K562 (cell line): ENCODE data around the gene FCER2. TPM values are rescaled to one million over a fixed set of nuclear protein-coding genes. Genes with fewer than 3 reads are reported as not detected.

Experiments
- ATAC-seq: fragments of 200-7000 bp; cut with Tn5 transposase; 3 replicates; pipeline ENCODE4 v1.9.1; 2020; ENCODE audit warnings: moderate library complexity
- BruUV-seq: library from RNA; stranded (reverse); fragments of 400-500 nt; replicated peaks from 2 replicates; lab custom pipeline; 2021; lab: Mats Ljungman, UMichigan
- CTCF ChIA-PET: fragments of 300-600 bp; formaldehyde crosslinking; extraction: SDS; loops from one replicate; lab custom pipeline; 2021; ENCODE audit warnings: low intra/inter-chr PET ratio; lab: Yijun Ruan, JAX
- POLR2A ChIA-PET: fragments of 300-600, 350-650 bp; sonication (Branson Sonifier 250); formaldehyde crosslinking; extraction: SDS; loops from one replicate; lab custom pipeline; 2021; ENCODE audit warnings: antibody characterized with exemption, inconsistent platforms; lab: Yijun Ruan, JAX
- DNase-seq, 4 experiments: peaks; one replicate each; pipeline versions ENCODE4 v3.0.0 to v3.0.0-alpha.2; 2011 to 2018; ENCODE audit warnings: low spot score in 3 of 4, mixed read lengths in 3 of 4; ENCODE audit errors: extremely low read depth in 1 of 4
- FAIRE-seq: peaks from 2 replicates; lab custom pipeline; 2011; peaks lifted over from hg19 to GRCh38; lab: Jason Lieb, UNC
- H2AFZ ChIP-seq: 2 replicates; pipeline ENCODE4 v1.6.0; 2011; ENCODE audit warnings: low read depth, low read length, control low read depth, inconsistent platforms
- H3K27ac ChIP-seq: fragments of 200-600 bp; 3 replicates; pipeline ENCODE4 v1.8.0; 2011; ENCODE audit warnings: low read depth, mild to moderate bottlenecking, control low read depth, inconsistent platforms, low read length, moderate library complexity, mixed read lengths; ENCODE audit errors: extremely low read depth
- H3K27me3 ChIP-seq, 2 experiments: fragments of 300-600 bp in 1 of 2; 2 replicates in 1 of 2; 3 replicates in 1 of 2; pipeline versions ENCODE4 v1.6.0 to v1.8.0; 2011; ENCODE audit warnings: inconsistent platforms in 2 of 2, low read length in 2 of 2, mild to moderate bottlenecking in 1 of 2, mixed read lengths in 1 of 2, moderate library complexity in 1 of 2; ENCODE audit not compliant: control insufficient read depth in 2 of 2, insufficient read depth in 2 of 2
- H3K36me3 ChIP-seq: fragments of 300-600 bp; 3 replicates; pipeline ENCODE4 v1.8.0; 2011; ENCODE audit warnings: mild to moderate bottlenecking, low read length, inconsistent platforms; ENCODE audit not compliant: control insufficient read depth, insufficient read depth
- H3K4me1 ChIP-seq, 2 experiments: fragments of 200-600 bp in 1 of 2; replicated peaks in 1 of 2; 2 replicates in 1 of 2; 3 replicates in 1 of 2; pipeline versions ENCODE4 v1.5.1 to v1.8.0; 2011; ENCODE audit warnings: inconsistent platforms in 2 of 2, low read length in 2 of 2, mild to moderate bottlenecking in 1 of 2, mixed read lengths in 1 of 2, moderate library complexity in 1 of 2; ENCODE audit not compliant: control insufficient read depth in 2 of 2, insufficient read depth in 2 of 2
- H3K4me2 ChIP-seq: 2 replicates; pipeline ENCODE4 v1.6.1; 2011; ENCODE audit warnings: low read length, control low read depth, inconsistent platforms, mixed read lengths; ENCODE audit not compliant: insufficient read depth
- H3K4me3 ChIP-seq: fragments of 200-600 bp; sonication (generic), shearing (Covaris generic); 2 replicates; pipeline ENCODE4 v1.5.1; 2016; ENCODE audit warnings: control low read depth, inconsistent platforms
- H3K79me2 ChIP-seq: fragments of 200-600 bp; 3 replicates; pipeline ENCODE4 v1.8.0; 2011; ENCODE audit warnings: low read length, inconsistent platforms; ENCODE audit not compliant: control insufficient read depth, insufficient read depth
- H3K9ac ChIP-seq, 2 experiments: 2 replicates each; pipeline versions ENCODE4 v1.6.0 to v1.6.1; 2011; ENCODE audit warnings: low read depth in 2 of 2, low read length in 2 of 2, control low read depth in 1 of 2, inconsistent platforms in 1 of 2, mild to moderate bottlenecking in 1 of 2, mixed read lengths in 1 of 2; ENCODE audit not compliant: insufficient read depth in 1 of 2
- H3K9me1 ChIP-seq: one replicate; pipeline ENCODE4 v1.6.0; 2011; ENCODE audit warnings: inconsistent platforms, mild to moderate bottlenecking, low read length, moderate library complexity; ENCODE audit not compliant: control insufficient read depth, insufficient read depth
- H3K9me3 ChIP-seq: replicated peaks from 2 replicates; pipeline ENCODE4 v1.5.1; 2011; ENCODE audit warnings: low read depth, low read length, inconsistent platforms; ENCODE audit not compliant: control insufficient read depth, insufficient read depth
- H4K20me1 ChIP-seq: replicated peaks from 2 replicates; pipeline ENCODE4 v1.6.1; 2011; ENCODE audit warnings: low read length, inconsistent platforms, mixed read lengths; ENCODE audit not compliant: control insufficient read depth, insufficient read depth
- ARNT ChIP-seq, 2 experiments: fragments of 450-650 bp; IDR thresholded peaks; 2 replicates each; pipeline ENCODE4 v1.6.1; 2016; ENCODE audit warnings: mild to moderate bottlenecking in 1 of 2
- C11orf30 ChIP-seq: fragments of 450-650 bp; IDR thresholded peaks from 2 replicates; pipeline ENCODE4 v1.6.1; 2016; ENCODE audit warnings: low read depth, mild to moderate bottlenecking
- CC2D1A ChIP-seq: fragments of 450-650 bp; IDR thresholded peaks from 2 replicates; pipeline ENCODE4 v1.6.1; 2017; ENCODE audit warnings: mild to moderate bottlenecking
- CXXC5 ChIP-seq: fragments of 250-450 bp; sonication (Bioruptor Pico); IDR thresholded peaks from 2 replicates; pipeline ENCODE4 v1.8.0; 2022; ENCODE audit warnings: inconsistent platforms, mild to moderate bottlenecking, moderate library complexity
- STAT5A ChIP-seq: IDR thresholded peaks from 2 replicates; pipeline ENCODE4 v1.6.1; 2012; ENCODE audit warnings: low read length, inconsistent platforms, borderline replicate concordance
- STAT5B ChIP-seq: fragments of 250-450 bp; sonication (Bioruptor Pico); IDR thresholded peaks from 2 replicates; pipeline ENCODE4 v1.8.0; 2021; ENCODE audit warnings: mild to moderate bottlenecking, inconsistent platforms
- ZFP30 ChIP-seq: fragments of 250-450 bp; sonication (Bioruptor Pico); IDR thresholded peaks from 2 replicates; pipeline ENCODE4 v1.8.0; 2022; ENCODE audit warnings: moderate library complexity, mild to moderate bottlenecking, inconsistent platforms, borderline replicate concordance
- WGBS: fragments of 100-300 bp; shearing (Covaris generic); methylation state at CpG from one replicate; pipeline ENCODE4 v1.1.6; 2016; ENCODE audit warnings: low coverage, mixed read lengths; ENCODE audit not compliant: insufficient coverage; ENCODE audit errors: missing lambda C conversion rate; 5-methylcytosine and 5-hydroxymethylcytosine counted together
- in situ Hi-C: fragments of 300-500 bp; cut with MboI; formaldehyde crosslinking; loops from 4 replicates; pipeline ENCODE4 v1.15.0; 2018; ENCODE audit warnings: inconsistent platforms, mixed read lengths
- intact Hi-C: fragments of 100-400 bp; cut with micrococcal nuclease; formaldehyde crosslinking; loops from 2 replicates; pipeline ENCODE4 v1.14.2; 2022
- polyA plus RNA-seq, 8 experiments: library from polyadenylated mRNA; depleted of rRNA in 4 of 8; stranded (reverse) in 5 of 8; unstranded in 3 of 8; fragments of >200 nt; fragmentation: Nextera tagmentation in 2 of 8; fragmentation: Illumina TruSeq in 1 of 8; extraction: Ambion mirVana in 2 of 8; extraction: Trizol in 1 of 8; gene quantifications; 2 replicates each; pipeline versions ENCODE4 v1.2.1 to v1.2.3, GENCODE V29; 2011 to 2014; ENCODE audit warnings: inconsistent platforms in 1 of 8, missing spikeins in 1 of 8
- total RNA-seq, 7 experiments: library from RNA; depleted of rRNA in 6 of 7; stranded (reverse); fragments of >200 nt in 6 of 7; fragmentation: Illumina TruSeq in 2 of 7; extraction: Trizol in 2 of 7; gene quantifications; 2 replicates each; pipeline versions ENCODE4 v1.2.1 to v1.2.3, GENCODE V29; 2011 to 2021; ENCODE audit warnings: low replicate concordance in 1 of 7
- TF ChIP-seq, protein P1 (sequence below): fragments of 150-350 bp; IDR thresholded peaks from 2 replicates; pipeline ENCODE4 v1.6.1; 2014; ENCODE audit warnings: low read depth, mild to moderate bottlenecking, low read length, borderline replicate concordance
- TF ChIP-seq, protein P2 (sequence below): fragments of 450-650 bp; IDR thresholded peaks from 2 replicates; pipeline ENCODE4 v1.6.1; 2016; ENCODE audit warnings: low read depth

The FCER2 gene
- total and polyA plus RNA-seq, 9 of the 15 experiments (the other 6 are each of a cell fraction or from before 2014, with no cell fraction given) = 0.11 TPM; not detected in 8

DNA sequence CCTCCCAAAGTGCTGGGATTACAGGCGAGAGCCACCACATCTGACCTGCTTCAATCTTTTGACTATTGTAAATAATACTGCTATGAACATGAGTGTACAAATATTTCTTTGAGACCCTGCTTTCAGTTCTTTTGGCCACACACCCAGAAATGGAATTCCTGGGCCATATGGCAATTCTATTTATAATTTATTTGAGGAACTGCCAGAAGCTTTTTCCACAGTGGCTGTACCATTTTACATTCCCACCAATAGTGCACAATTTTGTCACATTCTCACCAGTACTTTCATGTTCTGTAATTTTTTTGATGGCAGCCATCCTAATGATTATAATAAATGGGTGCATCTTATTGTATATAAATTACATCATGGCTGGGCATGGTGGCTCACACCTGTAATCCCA lies 13.7 kb upstream of the FCER2 start:
- Histone ChIP-seq H3K36me3 (no peaks in the 10 kb centered on the region), H3K27me3 (peaks cover 4 to 6% of the 10 kb centered on the region in 2 experiments; a peak in 3 of 5 replicates), H3K9ac (no peak overlapping the region), H3K27ac (no peak overlapping the region), H3K9me1 (no peaks in the 10 kb centered on the region), H3K9me3 (no peaks in the 10 kb centered on the region), H4K20me1 (no peaks in the 10 kb centered on the region), H3K79me2 (no peaks in the 10 kb centered on the region), H3K4me3 (no peak overlapping the region), H2AFZ (no peak overlapping the region), H3K4me1 (no peaks in the 10 kb centered on the region; a peak in 1 of 5 replicates), H3K4me2 (no peak overlapping the region)
- TF ChIP-seq, protein P1, sequence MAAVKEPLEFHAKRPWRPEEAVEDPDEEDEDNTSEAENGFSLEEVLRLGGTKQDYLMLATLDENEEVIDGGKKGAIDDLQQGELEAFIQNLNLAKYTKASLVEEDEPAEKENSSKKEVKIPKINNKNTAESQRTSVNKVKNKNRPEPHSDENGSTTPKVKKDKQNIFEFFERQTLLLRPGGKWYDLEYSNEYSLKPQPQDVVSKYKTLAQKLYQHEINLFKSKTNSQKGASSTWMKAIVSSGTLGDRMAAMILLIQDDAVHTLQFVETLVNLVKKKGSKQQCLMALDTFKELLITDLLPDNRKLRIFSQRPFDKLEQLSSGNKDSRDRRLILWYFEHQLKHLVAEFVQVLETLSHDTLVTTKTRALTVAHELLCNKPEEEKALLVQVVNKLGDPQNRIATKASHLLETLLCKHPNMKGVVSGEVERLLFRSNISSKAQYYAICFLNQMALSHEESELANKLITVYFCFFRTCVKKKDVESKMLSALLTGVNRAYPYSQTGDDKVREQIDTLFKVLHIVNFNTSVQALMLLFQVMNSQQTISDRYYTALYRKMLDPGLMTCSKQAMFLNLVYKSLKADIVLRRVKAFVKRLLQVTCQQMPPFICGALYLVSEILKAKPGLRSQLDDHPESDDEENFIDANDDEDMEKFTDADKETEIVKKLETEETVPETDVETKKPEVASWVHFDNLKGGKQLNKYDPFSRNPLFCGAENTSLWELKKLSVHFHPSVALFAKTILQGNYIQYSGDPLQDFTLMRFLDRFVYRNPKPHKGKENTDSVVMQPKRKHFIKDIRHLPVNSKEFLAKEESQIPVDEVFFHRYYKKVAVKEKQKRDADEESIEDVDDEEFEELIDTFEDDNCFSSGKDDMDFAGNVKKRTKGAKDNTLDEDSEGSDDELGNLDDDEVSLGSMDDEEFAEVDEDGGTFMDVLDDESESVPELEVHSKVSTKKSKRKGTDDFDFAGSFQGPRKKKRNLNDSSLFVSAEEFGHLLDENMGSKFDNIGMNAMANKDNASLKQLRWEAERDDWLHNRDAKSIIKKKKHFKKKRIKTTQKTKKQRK = no peak
- TF ChIP-seq ZFP30 (CRISPR knock-in tag) = no peak
- TF ChIP-seq CXXC5 = no peak
- TF ChIP-seq STAT5A = no peak
- TF ChIP-seq, protein P2, sequence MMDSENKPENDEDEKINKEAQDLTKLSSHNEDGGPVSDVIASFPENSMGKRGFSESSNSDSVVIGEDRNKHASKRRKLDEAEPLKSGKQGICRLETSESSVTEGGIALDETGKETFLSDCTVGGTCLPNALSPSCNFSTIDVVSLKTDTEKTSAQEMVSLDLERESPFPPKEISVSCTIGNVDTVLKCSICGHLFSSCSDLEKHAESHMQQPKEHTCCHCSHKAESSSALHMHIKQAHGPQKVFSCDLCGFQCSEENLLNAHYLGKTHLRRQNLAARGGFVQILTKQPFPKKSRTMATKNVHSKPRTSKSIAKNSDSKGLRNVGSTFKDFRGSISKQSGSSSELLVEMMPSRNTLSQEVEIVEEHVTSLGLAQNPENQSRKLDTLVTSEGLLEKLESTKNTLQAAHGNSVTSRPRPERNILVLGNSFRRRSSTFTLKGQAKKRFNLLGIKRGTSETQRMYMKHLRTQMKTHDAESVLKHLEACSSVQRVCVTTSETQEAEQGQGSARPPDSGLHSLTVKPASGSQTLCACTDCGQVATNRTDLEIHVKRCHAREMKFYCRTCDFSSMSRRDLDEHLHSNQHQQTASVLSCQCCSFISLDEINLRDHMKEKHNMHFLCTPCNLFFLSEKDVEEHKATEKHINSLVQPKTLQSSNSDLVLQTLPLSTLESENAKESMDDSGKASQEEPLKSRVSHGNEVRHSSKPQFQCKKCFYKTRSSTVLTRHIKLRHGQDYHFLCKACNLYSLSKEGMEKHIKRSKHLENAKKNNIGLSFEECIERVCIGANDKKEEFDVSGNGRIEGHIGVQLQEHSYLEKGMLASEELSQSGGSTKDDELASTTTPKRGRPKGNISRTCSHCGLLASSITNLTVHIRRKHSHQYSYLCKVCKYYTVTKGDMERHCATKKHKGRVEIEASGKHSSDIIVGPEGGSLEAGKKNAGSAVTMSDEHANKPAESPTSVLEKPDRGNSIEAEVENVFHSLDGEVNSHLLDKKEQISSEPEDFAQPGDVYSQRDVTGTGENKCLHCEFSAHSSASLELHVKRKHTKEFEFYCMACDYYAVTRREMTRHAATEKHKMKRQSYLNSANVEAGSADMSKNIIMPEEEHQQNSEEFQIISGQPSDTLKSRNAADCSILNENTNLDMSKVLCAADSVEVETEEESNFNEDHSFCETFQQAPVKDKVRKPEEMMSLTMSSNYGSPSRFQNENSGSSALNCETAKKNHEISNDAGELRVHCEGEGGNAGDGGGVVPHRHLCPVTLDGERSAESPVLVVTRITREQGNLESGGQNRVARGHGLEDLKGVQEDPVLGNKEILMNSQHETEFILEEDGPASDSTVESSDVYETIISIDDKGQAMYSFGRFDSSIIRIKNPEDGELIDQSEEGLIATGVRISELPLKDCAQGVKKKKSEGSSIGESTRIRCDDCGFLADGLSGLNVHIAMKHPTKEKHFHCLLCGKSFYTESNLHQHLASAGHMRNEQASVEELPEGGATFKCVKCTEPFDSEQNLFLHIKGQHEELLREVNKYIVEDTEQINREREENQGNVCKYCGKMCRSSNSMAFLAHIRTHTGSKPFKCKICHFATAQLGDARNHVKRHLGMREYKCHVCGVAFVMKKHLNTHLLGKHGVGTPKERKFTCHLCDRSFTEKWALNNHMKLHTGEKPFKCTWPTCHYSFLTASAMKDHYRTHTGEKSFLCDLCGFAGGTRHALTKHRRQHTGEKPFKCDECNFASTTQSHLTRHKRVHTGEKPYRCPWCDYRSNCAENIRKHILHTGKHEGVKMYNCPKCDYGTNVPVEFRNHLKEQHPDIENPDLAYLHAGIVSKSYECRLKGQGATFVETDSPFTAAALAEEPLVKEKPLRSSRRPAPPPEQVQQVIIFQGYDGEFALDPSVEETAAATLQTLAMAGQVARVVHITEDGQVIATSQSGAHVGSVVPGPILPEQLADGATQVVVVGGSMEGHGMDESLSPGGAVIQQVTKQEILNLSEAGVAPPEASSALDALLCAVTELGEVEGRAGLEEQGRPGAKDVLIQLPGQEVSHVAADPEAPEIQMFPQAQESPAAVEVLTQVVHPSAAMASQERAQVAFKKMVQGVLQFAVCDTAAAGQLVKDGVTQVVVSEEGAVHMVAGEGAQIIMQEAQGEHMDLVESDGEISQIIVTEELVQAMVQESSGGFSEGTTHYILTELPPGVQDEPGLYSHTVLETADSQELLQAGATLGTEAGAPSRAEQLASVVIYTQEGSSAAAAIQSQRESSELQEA = no peak
- TF ChIP-seq CC2D1A = no peak
- TF ChIP-seq STAT5B (CRISPR knock-in tag) = no peak
- no peak for TF ChIP-seq ARNT (IDR thresholded peaks at IDR 0.05)
- TF ChIP-seq C11orf30 = no peak
- in situ Hi-C loops = no loop called here
- POLR2A ChIA-PET = no interaction called here
- intact Hi-C loops = no loop called here
- no peak for FAIRE-seq
- no peak for ATAC-seq
- BruUV-seq = no TSS peak
- WGBS = 0% methylated on average over 1 of the region's 1 CpG
- CTCF ChIA-PET = no interaction called here
- DNase-seq = no peak
